A549 (cell line): ENCODE data around the gene B4GALT6.

ENCODE experiments used
- BHLHE40 ChIP-seq: IDR thresholded peaks from 2 replicates; pipeline ENCODE4 v1.6.1; 2012; ENCODE audit warnings: low read depth, low read length, inconsistent platforms
- JUNB ChIP-seq: fragments of >200 bp; sonication (Bioruptor Twin); formaldehyde crosslinking; IDR thresholded peaks from 2 replicates; pipeline ENCODE4 v1.6.1; 2016
- KDM5A ChIP-seq: fragments of 200-600 bp; sonication (generic); IDR thresholded peaks from 2 replicates; pipeline ENCODE4 v1.6.1; 2016; ENCODE audit warnings: antibody characterized with exemption, mild to moderate bottlenecking
- MAFK ChIP-seq: fragments of 450-650 bp; IDR thresholded peaks from 2 replicates; pipeline ENCODE4 v1.6.1; 2014; ENCODE audit not compliant: partially characterized antibody
- POLR2A ChIP-seq: IDR thresholded peaks from 2 replicates; pipeline ENCODE4 v1.6.1; 2012; ENCODE audit warnings: mild to moderate bottlenecking, low read length
- RAD21 ChIP-seq, 2 experiments: fragments of >200 bp in 1 of 2; sonication (Bioruptor Twin) in 1 of 2; formaldehyde crosslinking in 1 of 2; IDR thresholded peaks in 1 of 2; conservative IDR thresholded peaks in 1 of 2; 2 replicates in 1 of 2; 3 replicates in 1 of 2; pipeline ENCODE4 v1.6.1; 2012 to 2018; ENCODE audit warnings: inconsistent platforms in 1 of 2
- RFX5 ChIP-seq: fragments of 450-650 bp; IDR thresholded peaks from 2 replicates; pipeline ENCODE4 v1.7.1; 2014; ENCODE audit warnings: antibody characterized with exemption, mild to moderate bottlenecking, moderate library complexity
- SMC3 ChIP-seq: fragments of >200 bp; sonication (Bioruptor Twin); formaldehyde crosslinking; IDR thresholded peaks from 3 replicates; pipeline ENCODE4 v1.6.1; 2018; ENCODE audit warnings: inconsistent platforms
- SREBF2 ChIP-seq: fragments of 450-650 bp; IDR thresholded peaks from 2 replicates; pipeline ENCODE4 v1.6.1; 2014; ENCODE audit warnings: mild to moderate bottlenecking, moderate library complexity
- TF ChIP-seq, protein P1 (sequence below): fragments of >200 bp; sonication (Bioruptor Twin); formaldehyde crosslinking; IDR thresholded peaks from 3 replicates; pipeline ENCODE4 v1.5.1; 2016
- TF ChIP-seq, protein P2 (sequence below): fragments of 250-450 bp; sonication (Bioruptor Pico); IDR thresholded peaks from 2 replicates; pipeline ENCODE4 v1.5.0; 2021; ENCODE audit warnings: mild to moderate bottlenecking, moderate library complexity, borderline replicate concordance
- TF ChIP-seq, protein P3 (sequence below): IDR thresholded peaks from 2 replicates; pipeline ENCODE4 v1.6.1; 2012
- TF ChIP-seq, protein P4 (sequence below): fragments of 200-600 bp; sonication (generic); IDR thresholded peaks from 2 replicates; pipeline ENCODE4 v1.6.1; 2016; ENCODE audit warnings: antibody characterized with exemption, mild to moderate bottlenecking, moderate library complexity
- TF ChIP-seq, protein P5 (sequence below): IDR thresholded peaks from 2 replicates; pipeline ENCODE4 v1.6.1; 2012

DNA sequence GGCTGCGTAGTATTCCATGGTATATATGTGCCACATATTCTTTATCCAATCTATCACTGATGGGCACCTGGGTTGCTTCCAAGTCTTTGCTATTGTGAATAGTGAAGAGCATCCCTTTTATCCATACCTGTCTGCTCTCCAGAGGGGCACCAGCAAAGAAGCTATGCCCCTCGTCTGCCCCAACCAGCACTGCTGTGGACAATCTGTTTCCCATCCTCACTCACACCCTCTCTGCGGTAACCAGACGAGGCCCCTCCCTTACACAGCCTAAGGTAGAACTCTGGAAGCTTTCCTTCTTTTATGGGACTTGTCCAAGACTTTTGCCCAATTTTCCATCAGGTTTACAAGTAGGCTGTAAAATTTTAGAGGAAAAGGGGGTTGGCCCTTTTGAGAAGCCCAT lies 67.8 kb downstream of the B4GALT6 start:
- TF ChIP-seq, protein P1, sequence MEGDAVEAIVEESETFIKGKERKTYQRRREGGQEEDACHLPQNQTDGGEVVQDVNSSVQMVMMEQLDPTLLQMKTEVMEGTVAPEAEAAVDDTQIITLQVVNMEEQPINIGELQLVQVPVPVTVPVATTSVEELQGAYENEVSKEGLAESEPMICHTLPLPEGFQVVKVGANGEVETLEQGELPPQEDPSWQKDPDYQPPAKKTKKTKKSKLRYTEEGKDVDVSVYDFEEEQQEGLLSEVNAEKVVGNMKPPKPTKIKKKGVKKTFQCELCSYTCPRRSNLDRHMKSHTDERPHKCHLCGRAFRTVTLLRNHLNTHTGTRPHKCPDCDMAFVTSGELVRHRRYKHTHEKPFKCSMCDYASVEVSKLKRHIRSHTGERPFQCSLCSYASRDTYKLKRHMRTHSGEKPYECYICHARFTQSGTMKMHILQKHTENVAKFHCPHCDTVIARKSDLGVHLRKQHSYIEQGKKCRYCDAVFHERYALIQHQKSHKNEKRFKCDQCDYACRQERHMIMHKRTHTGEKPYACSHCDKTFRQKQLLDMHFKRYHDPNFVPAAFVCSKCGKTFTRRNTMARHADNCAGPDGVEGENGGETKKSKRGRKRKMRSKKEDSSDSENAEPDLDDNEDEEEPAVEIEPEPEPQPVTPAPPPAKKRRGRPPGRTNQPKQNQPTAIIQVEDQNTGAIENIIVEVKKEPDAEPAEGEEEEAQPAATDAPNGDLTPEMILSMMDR, result no peak
- TF ChIP-seq SMC3 (no peak), POLR2A (no peak), MAFK (no peak), KDM5A (no peak), RAD21 (conservative IDR thresholded peaks at IDR 0.05 in 1 of 2, IDR thresholded peaks at IDR 0.05 in 1 of 2) (no peak), BHLHE40 (no peak), JUNB (no peak), SREBF2 (no peak), RFX5 (no peak)
- TF ChIP-seq, protein P2, sequence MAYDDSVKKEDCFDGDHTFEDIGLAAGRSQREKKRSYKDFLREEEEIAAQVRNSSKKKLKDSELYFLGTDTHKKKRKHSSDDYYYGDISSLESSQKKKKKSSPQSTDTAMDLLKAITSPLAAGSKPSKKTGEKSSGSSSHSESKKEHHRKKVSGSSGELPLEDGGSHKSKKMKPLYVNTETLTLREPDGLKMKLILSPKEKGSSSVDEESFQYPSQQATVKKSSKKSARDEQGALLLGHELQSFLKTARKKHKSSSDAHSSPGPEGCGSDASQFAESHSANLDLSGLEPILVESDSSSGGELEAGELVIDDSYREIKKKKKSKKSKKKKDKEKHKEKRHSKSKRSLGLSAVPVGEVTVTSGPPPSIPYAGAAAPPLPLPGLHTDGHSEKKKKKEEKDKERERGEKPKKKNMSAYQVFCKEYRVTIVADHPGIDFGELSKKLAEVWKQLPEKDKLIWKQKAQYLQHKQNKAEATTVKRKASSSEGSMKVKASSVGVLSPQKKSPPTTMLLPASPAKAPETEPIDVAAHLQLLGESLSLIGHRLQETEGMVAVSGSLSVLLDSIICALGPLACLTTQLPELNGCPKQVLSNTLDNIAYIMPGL (CRISPR knock-in tag), result no peak
- TF ChIP-seq, protein P3, sequence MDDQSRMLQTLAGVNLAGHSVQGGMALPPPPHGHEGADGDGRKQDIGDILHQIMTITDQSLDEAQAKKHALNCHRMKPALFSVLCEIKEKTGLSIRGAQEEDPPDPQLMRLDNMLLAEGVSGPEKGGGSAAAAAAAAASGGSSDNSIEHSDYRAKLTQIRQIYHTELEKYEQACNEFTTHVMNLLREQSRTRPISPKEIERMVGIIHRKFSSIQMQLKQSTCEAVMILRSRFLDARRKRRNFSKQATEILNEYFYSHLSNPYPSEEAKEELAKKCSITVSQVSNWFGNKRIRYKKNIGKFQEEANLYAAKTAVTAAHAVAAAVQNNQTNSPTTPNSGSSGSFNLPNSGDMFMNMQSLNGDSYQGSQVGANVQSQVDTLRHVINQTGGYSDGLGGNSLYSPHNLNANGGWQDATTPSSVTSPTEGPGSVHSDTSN, result no peak
- TF ChIP-seq, protein P4, sequence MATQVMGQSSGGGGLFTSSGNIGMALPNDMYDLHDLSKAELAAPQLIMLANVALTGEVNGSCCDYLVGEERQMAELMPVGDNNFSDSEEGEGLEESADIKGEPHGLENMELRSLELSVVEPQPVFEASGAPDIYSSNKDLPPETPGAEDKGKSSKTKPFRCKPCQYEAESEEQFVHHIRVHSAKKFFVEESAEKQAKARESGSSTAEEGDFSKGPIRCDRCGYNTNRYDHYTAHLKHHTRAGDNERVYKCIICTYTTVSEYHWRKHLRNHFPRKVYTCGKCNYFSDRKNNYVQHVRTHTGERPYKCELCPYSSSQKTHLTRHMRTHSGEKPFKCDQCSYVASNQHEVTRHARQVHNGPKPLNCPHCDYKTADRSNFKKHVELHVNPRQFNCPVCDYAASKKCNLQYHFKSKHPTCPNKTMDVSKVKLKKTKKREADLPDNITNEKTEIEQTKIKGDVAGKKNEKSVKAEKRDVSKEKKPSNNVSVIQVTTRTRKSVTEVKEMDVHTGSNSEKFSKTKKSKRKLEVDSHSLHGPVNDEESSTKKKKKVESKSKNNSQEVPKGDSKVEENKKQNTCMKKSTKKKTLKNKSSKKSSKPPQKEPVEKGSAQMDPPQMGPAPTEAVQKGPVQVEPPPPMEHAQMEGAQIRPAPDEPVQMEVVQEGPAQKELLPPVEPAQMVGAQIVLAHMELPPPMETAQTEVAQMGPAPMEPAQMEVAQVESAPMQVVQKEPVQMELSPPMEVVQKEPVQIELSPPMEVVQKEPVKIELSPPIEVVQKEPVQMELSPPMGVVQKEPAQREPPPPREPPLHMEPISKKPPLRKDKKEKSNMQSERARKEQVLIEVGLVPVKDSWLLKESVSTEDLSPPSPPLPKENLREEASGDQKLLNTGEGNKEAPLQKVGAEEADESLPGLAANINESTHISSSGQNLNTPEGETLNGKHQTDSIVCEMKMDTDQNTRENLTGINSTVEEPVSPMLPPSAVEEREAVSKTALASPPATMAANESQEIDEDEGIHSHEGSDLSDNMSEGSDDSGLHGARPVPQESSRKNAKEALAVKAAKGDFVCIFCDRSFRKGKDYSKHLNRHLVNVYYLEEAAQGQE, result no peak
- TF ChIP-seq, protein P5, sequence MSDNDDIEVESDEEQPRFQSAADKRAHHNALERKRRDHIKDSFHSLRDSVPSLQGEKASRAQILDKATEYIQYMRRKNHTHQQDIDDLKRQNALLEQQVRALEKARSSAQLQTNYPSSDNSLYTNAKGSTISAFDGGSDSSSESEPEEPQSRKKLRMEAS, result no peak
